ENCODE measurements around the gene MVB12B. TPM values are rescaled to one million over a fixed set of nuclear protein-coding genes. Genes with fewer than 3 reads are reported as not detected.

MVB12B gene
- total RNA-seq, 1 donor from 2014 or later, result 16.5 TPM

GRCh38 chr9:126291925-126292324 is 34.7 kb upstream of the MVB12B start:
- no peaks in the 10 kb centered on the region for H3K27me3 ChIP-seq
- no peaks in the 10 kb centered on the region for H3K4me1 ChIP-seq
- no peak for TF ChIP-seq POLR2AphosphoS5 (IDR thresholded peaks at IDR 0.05; ENCODE audit: insufficient read depth in 1 of 2, low read depth in 1 of 2)
- no peak for TF ChIP-seq CTCF (IDR thresholded peaks at IDR 0.05)
- no peak for TF ChIP-seq POLR2A (IDR thresholded peaks at IDR 0.05)
- intact Hi-C loops (cut with DNase I), result no loop called here
- no peak overlapping the region for H3K4me3 ChIP-seq
- peak; percentile 31 to 37 for DNase-seq (ENCODE audit: extremely low spot score in 2 of 2)
- H3K27ac ChIP-seq, result no peak overlapping the region
- H3K9me3 ChIP-seq, result no peaks in the 10 kb centered on the region
- no peaks in the 10 kb centered on the region for H3K36me3 ChIP-seq

GRCh38 chr9:126292736-126293521 is 33.7 kb upstream of the MVB12B start:
- Histone ChIP-seq H3K4me1 (no peaks in the 10 kb centered on the region), H3K9me3 (no peaks in the 10 kb centered on the region), H3K4me3 (no peak overlapping the region), H3K27me3 (no peaks in the 10 kb centered on the region), H3K27ac (no peak overlapping the region), H3K36me3 (no peaks in the 10 kb centered on the region)
- intact Hi-C loops (cut with DNase I), result no loop called here
- TF ChIP-seq CTCF (IDR thresholded peaks at IDR 0.05) (no peak), POLR2A (IDR thresholded peaks at IDR 0.05) (no peak), POLR2AphosphoS5 (IDR thresholded peaks at IDR 0.05; ENCODE audit: insufficient read depth in 1 of 2, low read depth in 1 of 2) (no peak)
- peak; percentile 77 to 81 for DNase-seq (ENCODE audit: extremely low spot score in 2 of 2)

- Histone ChIP-seq H3K27me3 (no peaks in the 10 kb centered on the region), H3K27ac (no peak overlapping the region), H3K4me1 (no peaks in the 10 kb centered on the region), H3K36me3 (no peaks in the 10 kb centered on the region), H3K4me3 (no peak overlapping the region), H3K9me3 (no peaks in the 10 kb centered on the region)
- intact Hi-C loops (cut with DNase I), result no loop called here
- TF ChIP-seq CTCF (IDR thresholded peaks at IDR 0.05), result no peak
- no peak for TF ChIP-seq POLR2AphosphoS5 (IDR thresholded peaks at IDR 0.05; ENCODE audit: insufficient read depth in 1 of 2, low read depth in 1 of 2)
- TF ChIP-seq POLR2A (IDR thresholded peaks at IDR 0.05), result no peak
- no peak for DNase-seq (ENCODE audit: extremely low spot score in 2 of 2)
Observed at GRCh38 chr9:126293522-126293889, 33.1 kb upstream of the MVB12B start.

- Histone ChIP-seq H3K27ac (no peak overlapping the region), H3K9me3 (no peaks in the 10 kb centered on the region), H3K27me3 (no peaks in the 10 kb centered on the region), H3K36me3 (no peaks in the 10 kb centered on the region), H3K4me1 (no peaks in the 10 kb centered on the region), H3K4me3 (no peak overlapping the region)
- intact Hi-C loops (cut with DNase I), result no loop called here
- peak; percentile 58 to 74 for DNase-seq (ENCODE audit: extremely low spot score in 2 of 2)
- TF ChIP-seq POLR2A (IDR thresholded peaks at IDR 0.05), result no peak
- TF ChIP-seq POLR2AphosphoS5 (IDR thresholded peaks at IDR 0.05; ENCODE audit: insufficient read depth in 1 of 2, low read depth in 1 of 2), result no peak
- TF ChIP-seq CTCF (IDR thresholded peaks at IDR 0.05), result no peak
Observed at GRCh38 chr9:126294331-126295081, 32.1 kb upstream of the MVB12B start.

- TF ChIP-seq CTCF (IDR thresholded peaks at IDR 0.05), result no peak
- no peak for TF ChIP-seq POLR2AphosphoS5 (IDR thresholded peaks at IDR 0.05; ENCODE audit: insufficient read depth in 1 of 2, low read depth in 1 of 2)
- no peaks in the 10 kb centered on the region for H3K36me3 ChIP-seq
- intact Hi-C loops (cut with DNase I), result no loop called here
- DNase-seq (ENCODE audit: extremely low spot score in 2 of 2), result peak in 1 of 2 donors; percentile 52
- H3K27ac ChIP-seq, result no peak overlapping the region
- no peaks in the 10 kb centered on the region for H3K4me1 ChIP-seq
- no peak overlapping the region for H3K4me3 ChIP-seq
- no peaks in the 10 kb centered on the region for H3K27me3 ChIP-seq
- H3K9me3 ChIP-seq, result no peaks in the 10 kb centered on the region
Observed at GRCh38 chr9:126295082-126295477, 31.5 kb upstream of the MVB12B start.

Measured in vagina (tissue), 2 donors.